Measurements from ENCODE around the gene IHH. TPM values are rescaled to one million over a fixed set of nuclear protein-coding genes. Genes with fewer than 3 reads are reported as not detected.
A peak's percentile ranks its signal among the peaks of the same experiment; 100 is the strongest.

Gene IHH
- total RNA-seq, 2 donors from 2014 or later, result 0.28 to 0.29 TPM

DNA sequence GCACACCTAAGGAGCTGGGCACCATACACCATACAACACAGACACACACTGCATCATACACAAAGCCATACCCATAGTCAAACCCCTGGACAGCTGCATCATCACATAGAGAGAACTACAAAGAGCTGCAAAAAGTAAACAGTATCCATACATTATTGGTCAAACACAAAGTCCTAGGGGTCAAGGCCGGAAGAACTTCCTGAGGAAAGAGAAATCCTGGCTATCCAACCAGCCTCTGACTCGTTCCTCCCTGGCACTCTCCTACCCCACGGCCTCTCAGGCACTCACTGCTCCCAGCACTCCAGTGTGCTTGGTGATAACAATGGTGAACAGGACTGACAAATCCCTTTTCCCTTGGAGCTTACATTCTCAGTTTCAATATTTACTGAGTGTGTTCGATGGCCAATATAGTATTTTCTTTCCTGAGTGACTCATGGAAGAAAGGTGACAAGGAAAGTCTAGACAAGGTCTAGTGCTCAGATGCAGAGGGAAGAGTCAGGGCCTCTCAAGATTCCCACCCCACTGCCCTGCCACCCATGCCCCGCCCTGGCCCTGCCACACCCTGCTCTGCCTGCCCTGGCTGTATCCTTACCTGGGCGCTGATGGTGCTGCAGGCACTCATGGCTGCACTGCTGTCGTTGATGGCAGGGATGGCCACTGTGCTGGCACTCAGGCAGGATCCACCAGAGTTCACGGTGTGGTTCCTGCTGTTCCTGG, 22.8 kb downstream of the IHH start:
- no peak overlapping the region for H3K4me3 Mint-ChIP-seq
- peaks cover 6% of the 10 kb centered on the region for H3K4me1 Mint-ChIP-seq
- no peaks in the 10 kb centered on the region for H3K9me3 Mint-ChIP-seq
- H3K27ac Mint-ChIP-seq, result no peak overlapping the region
- ATAC-seq (replicated peaks), result no peak
- H3K36me3 Mint-ChIP-seq (ENCODE audit: low read depth), result no peaks in the 10 kb centered on the region
- H3K27me3 Mint-ChIP-seq, result peaks cover 56% of the 10 kb centered on the region

DNA sequence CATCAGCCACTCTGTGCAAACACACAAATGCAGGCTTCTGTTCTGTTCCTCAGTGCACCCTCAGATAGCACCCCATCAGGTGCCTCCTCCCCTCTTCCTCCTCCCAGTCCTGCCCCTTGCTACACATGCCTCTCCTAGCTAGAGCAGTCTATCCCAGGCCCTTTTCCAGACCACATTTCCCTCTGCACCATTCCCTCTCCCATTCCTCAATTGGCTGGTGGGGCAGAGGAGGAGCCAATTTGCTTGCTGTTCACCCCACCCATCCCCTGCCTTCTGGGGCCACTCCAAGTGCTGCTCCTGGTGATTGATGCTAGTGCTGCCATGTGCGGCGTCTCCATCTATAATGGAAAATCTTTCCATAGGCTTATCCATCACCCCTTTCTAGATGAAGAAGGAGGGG, 24.8 kb downstream of the IHH start:
- Mint-ChIP-seq H3K36me3 (ENCODE audit: low read depth) (no peaks in the 10 kb centered on the region), H3K27me3 (peaks cover 44% of the 10 kb centered on the region), H3K9me3 (no peaks in the 10 kb centered on the region), H3K27ac (no peak overlapping the region), H3K4me3 (no peak overlapping the region), H3K4me1 (no peaks in the 10 kb centered on the region)
- no peak for ATAC-seq (replicated peaks)

DNA sequence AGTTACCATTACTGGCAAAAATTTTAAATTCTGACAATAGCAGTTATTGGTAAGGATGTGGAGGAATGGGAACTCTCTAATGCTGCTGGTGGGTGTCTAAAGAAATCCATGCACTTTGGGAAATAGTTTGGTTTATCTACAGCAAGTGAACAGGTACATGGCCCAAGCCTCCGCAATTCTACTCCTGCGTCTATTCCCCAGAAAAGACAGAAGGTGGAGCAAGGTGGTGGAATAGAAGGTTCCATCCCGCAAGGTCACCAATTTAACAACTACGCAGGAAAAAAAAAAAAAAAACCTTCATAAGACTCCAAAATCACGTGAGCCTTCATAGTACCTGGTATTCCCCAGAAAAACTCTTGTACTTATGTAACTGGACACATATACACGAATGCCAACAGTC, 25.9 kb downstream of the IHH start:
- Mint-ChIP-seq H3K27ac (no peak overlapping the region), H3K9me3 (no peaks in the 10 kb centered on the region), H3K27me3 (peaks cover 37% of the 10 kb centered on the region), H3K4me1 (no peaks in the 10 kb centered on the region), H3K36me3 (ENCODE audit: low read depth) (no peaks in the 10 kb centered on the region), H3K4me3 (no peak overlapping the region)
- no peak for ATAC-seq (replicated peaks)

DNA sequence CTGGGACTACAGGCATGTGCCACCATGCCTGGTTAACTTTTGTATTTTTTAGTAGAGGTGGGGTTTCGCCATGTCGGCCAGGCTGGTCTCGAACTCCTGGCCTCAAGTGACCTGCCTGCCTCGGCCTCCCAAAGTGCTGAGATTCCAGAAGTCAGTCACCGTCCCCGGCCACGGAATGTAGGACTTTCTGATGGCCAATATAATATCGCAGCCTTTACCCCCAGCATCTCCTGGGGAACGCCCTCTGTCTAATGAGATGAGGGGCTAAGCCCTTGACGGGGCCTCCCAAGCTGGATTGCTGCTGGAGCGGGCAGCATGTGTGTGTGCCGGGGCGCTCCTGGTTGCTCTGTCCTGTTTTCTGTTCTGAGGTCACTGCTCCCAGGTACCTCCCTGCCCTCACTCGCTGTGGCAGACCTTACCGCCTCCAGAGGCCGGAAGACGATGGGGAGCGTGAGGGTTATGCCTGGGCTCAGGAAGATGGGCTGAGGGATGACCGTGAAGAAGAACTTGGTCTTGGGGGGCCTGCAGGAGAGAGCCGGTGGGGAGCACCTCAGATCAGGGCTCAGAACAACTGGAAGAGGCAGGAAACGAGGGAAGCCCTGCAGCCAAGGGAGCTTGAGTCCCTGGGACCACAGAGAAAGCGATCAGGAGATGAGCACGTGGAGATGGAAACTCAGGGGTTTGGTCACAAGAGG, 28.5 kb downstream of the IHH start:
- ATAC-seq (replicated peaks), result no peak
- Mint-ChIP-seq H3K4me3 (no peak overlapping the region), H3K36me3 (ENCODE audit: low read depth) (no peaks in the 10 kb centered on the region), H3K27ac (no peak overlapping the region), H3K4me1 (no peaks in the 10 kb centered on the region), H3K9me3 (no peaks in the 10 kb centered on the region), H3K27me3 (peaks cover 25% of the 10 kb centered on the region)

DNA sequence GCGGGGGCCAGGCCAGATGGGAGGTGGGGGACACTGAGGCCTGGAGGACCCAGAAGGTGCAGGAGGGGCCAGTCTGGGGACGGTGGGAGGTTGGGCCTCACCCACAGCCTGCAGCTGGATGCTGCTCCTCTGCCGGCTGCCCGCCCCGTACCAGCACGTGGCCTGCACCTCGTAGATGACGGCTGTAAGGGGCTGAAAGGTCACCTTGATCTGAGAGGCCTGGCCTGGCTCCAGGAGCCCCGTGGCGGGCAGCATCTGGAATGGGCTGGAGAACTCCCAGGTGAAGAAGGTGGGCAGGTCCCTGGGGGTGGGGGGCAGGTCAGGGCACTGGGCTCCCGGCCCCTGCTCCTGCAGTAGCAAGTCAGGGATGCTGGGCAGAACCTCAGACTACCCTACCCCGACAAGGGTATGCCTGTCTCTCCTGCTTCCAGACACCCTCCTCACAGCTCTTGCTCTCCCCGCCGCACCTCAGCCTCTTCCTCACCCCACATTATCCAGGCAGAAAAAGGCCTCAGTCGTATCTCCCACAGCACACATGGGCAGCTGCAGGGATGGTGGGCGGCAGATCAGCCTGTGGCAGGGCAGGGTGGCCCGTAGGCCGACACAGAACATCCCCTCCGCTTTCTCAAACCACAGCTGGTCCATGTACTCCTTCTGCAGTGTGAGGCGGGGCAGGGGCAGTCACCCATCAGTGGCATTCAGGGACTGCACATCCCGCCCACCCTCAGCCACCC, 29.5 kb downstream of the IHH start:
- peaks cover 21% of the 10 kb centered on the region for H3K27me3 Mint-ChIP-seq
- H3K27ac Mint-ChIP-seq, result no peak overlapping the region
- no peaks in the 10 kb centered on the region for H3K4me1 Mint-ChIP-seq
- no peaks in the 10 kb centered on the region for H3K9me3 Mint-ChIP-seq
- ATAC-seq (replicated peaks), result no peak
- H3K4me3 Mint-ChIP-seq, result no peak overlapping the region
- no peaks in the 10 kb centered on the region for H3K36me3 Mint-ChIP-seq (ENCODE audit: low read depth)

DNA sequence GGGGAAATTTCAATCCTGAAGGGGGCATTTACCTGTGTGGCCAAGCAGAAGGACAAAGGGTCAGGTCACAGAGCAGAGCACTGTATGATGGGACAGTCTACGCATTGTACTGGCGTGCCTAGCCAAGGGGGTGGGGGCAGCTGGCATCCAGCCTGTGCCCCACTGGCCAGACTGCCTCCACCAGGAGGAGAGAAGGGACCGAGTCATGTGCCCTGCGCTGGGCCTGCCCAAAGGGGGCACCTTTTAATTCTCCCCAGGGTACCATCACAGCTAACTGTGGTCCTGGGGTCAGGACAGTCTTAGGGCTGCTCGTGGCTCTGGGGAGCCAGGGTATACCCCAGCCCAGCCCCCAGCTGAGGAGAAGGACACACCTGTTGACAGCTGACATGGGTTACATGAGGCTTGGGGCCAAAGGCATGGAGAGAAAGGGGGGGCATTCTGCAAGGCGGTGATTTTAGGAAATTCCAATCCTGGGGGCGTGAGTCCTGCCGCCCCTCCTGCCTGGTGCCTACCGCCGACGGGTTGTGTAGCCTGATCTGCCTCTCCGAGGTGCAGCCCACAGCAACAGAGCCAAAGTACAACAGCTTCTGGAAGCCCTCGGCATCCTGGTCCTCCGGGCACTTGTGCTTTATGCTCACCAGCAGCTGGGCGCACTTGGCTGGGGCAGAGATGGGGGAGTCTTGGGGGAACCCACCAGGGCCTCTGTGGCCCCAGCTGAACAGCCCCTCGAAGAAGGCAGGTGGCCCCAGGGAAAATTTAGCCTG, 30.4 kb downstream of the IHH start:
- Mint-ChIP-seq H3K27ac (no peak overlapping the region), H3K36me3 (ENCODE audit: low read depth) (no peaks in the 10 kb centered on the region), H3K4me1 (no peaks in the 10 kb centered on the region), H3K4me3 (no peak overlapping the region), H3K27me3 (peaks cover 16% of the 10 kb centered on the region), H3K9me3 (no peaks in the 10 kb centered on the region)
- no peak for ATAC-seq (replicated peaks)

DNA sequence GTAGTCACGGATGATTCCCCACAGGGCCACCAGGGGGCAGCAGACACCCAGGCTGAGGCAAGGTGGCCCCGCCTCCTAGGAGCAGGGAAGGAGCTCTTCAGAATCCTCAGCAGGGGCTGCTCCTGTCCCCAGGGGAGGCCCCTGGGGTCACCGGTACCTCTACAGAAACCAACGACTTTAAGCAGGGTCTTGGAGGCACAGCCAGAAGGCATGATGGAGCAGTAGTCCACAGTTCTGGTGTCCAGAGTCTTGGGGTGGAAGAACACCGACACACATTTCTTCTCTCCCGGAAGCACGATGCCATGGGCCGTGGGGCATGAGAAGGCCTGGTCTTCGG, 30.9 kb downstream of the IHH start:
- H3K4me3 Mint-ChIP-seq, result no peak overlapping the region
- no peaks in the 10 kb centered on the region for H3K9me3 Mint-ChIP-seq
- H3K27ac Mint-ChIP-seq, result no peak overlapping the region
- no peaks in the 10 kb centered on the region for H3K36me3 Mint-ChIP-seq (ENCODE audit: low read depth)
- H3K4me1 Mint-ChIP-seq, result no peaks in the 10 kb centered on the region
- H3K27me3 Mint-ChIP-seq, result peaks cover 16% of the 10 kb centered on the region
- peak; percentile 88 for ATAC-seq (replicated peaks)

DNA sequence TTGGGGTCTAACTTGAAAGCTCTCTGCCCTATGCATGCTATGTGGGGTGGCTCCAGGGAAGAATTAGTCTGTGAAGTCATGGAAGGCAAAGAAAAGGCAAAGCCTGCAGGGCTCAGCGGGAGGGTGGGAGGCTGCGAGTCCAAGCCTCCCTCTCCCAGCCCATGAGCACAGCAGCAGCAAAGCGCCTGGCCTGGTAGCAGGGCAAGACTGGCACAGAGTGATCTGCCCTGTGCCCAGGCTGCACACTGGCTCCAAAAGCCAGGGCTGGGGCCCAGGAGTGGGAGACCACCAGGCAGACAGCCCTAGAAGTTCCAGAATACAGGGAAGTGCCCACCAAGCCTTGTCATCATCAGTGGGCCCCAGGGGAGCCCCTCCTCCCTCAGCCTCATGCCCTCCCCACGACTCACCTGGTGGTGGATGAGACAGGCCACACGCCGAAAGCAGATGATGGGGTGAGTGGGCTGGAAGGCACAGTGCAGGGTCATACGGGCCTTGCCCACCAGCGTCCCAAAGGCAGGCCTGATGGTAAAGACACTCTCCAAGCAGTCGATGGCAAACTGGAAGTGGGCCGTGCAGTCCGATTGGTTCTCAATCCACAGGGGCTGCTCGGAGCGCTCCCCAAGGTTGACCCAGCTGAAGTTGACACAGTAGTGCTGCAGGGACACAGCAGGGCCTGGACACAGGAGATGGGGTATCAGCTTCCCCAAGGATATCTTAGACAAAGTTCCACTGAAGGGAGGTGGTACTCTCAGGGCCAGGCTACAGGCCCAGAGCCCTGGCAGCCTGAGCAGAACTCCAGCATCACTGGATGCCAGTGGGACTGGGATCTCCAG, 31.5 kb downstream of the IHH start:
- Mint-ChIP-seq H3K27ac (no peak overlapping the region), H3K4me3 (no peak overlapping the region), H3K36me3 (ENCODE audit: low read depth) (no peaks in the 10 kb centered on the region), H3K27me3 (peaks cover 13% of the 10 kb centered on the region), H3K9me3 (no peaks in the 10 kb centered on the region), H3K4me1 (no peaks in the 10 kb centered on the region)
- peak; percentile 25 for ATAC-seq (replicated peaks)

DNA sequence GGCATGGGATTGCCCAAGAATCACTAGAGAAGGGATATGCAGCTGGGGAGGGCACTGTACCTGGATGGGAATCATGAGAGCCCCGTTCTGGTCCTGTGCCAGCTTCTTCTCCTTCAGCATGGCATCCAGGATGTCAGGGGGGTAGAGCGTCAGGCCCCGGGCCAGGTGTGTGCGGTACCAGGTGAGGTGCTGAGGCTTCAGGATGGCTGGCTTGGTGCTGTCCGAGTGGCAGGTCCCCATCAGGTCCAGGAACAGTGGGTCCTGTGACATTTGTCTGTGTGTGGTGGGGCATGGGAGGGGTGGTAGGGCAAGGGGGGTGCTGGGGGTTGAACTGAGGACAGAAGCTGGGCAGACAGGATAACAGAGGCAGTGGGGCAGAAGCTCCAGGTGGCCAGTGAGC, 32.6 kb downstream of the IHH start:
- peaks cover 10% of the 10 kb centered on the region for H3K27me3 Mint-ChIP-seq
- H3K4me3 Mint-ChIP-seq, result no peak overlapping the region
- H3K36me3 Mint-ChIP-seq (ENCODE audit: low read depth), result no peaks in the 10 kb centered on the region
- no peaks in the 10 kb centered on the region for H3K9me3 Mint-ChIP-seq
- H3K27ac Mint-ChIP-seq, result no peak overlapping the region
- no peaks in the 10 kb centered on the region for H3K4me1 Mint-ChIP-seq
- no peak for ATAC-seq (replicated peaks)

DNA sequence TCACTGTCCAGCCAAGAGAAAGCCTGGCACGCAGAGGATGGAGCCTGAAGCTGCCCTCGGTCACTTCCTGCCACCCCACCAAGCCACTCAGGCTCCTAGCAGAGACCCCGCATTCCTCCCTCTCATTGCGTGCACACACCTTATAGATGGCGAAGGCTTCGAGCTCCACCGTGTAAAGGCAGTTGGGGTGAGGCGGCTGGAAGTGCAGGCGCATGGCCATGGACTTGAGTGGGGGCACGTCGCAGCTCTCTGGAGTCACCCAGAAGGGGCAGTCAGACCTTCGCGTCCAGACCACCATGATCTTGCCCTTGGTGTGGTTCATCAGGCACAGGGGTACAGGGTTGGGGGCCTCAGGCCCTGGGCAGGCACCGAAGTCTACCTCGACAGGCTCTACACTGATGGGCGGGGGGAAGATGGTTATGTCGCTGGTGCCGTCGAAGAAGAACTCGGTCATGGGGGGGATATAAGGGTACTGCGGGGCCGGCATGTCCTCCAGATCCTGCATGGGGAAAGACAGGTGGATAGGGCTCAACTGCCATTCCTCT, 33.1 kb downstream of the IHH start:
- Mint-ChIP-seq H3K27me3 (peaks cover 7% of the 10 kb centered on the region), H3K9me3 (no peaks in the 10 kb centered on the region), H3K4me3 (no peak overlapping the region), H3K4me1 (no peaks in the 10 kb centered on the region), H3K27ac (no peak overlapping the region), H3K36me3 (ENCODE audit: low read depth) (no peaks in the 10 kb centered on the region)
- ATAC-seq (replicated peaks), result no peak

DNA sequence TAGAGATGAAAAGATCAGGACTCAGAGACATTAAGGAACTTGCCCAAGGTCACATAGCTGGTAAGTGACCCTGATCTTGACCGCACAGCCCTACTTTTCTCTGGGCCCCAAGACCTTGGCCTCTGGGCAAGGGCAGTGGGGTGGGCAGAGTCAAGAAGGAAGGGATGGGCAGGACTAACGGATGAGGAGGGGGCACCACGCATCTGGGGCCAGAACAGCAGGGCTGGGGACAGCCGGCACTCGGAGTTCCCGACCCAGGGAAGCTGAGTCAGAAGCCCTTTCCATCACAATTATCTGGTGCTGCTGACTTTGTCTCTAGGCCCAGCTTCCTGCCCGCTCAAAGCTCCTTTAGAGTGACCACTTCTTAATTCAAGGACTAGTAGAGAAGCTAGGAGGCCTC, 33.8 kb downstream of the IHH start:
- no peak overlapping the region for H3K27ac Mint-ChIP-seq
- no peaks in the 10 kb centered on the region for H3K36me3 Mint-ChIP-seq (ENCODE audit: low read depth)
- no peak overlapping the region for H3K4me3 Mint-ChIP-seq

DNA sequence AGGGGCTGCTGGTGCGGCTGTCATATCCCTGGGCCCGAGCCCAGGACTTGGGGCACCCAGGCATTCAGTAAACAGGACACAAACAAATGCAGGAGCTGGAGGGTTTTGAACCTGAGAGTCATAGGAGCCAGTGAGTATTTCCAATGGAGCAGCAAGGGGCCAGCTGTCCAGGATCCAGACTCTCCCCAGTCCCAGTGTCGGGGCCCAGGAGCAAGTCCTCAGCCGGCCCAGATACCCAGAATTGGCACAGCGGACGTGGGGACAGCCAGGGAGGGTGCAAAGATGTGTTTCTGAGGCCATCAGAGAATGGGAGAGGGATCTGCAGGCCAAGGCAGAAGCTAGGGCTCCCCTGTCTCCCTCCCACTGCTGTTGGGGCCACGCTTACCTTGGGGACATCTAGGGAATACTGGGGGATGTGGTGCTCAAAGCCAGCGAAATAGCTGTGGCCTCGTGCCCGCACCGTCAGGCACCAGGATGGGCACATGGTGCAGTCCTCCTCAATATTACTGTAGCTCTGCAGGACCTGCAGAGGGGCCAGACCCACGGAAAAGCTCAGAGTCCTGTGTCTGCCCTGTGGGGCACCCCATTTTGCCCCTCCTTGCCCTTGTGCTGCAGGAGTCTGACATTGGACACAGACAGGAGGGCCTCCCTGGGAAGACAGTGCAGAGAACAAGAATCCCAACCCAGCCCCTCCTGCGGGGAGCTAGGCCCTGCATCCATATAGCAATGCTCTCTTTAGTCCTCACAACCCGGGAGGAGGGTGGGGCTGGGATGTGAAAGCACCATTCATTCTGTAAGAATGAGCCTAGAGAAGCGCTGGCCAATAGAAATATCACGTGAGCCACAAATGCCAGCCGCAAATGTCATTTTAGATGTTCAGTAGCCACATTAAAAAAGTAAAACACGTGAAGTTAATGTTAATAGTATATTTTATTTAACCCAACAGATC, 34.8 kb downstream of the IHH start:
- H3K9me3 Mint-ChIP-seq, result no peaks in the 10 kb centered on the region

More for the DNA sequence above, 33.8 kb downstream of the IHH start:
- ATAC-seq (replicated peaks), result no peak
- H3K4me1 Mint-ChIP-seq, result no peaks in the 10 kb centered on the region
- H3K27me3 Mint-ChIP-seq, result peaks cover 3% of the 10 kb centered on the region
- H3K9me3 Mint-ChIP-seq, result no peaks in the 10 kb centered on the region

DNA sequence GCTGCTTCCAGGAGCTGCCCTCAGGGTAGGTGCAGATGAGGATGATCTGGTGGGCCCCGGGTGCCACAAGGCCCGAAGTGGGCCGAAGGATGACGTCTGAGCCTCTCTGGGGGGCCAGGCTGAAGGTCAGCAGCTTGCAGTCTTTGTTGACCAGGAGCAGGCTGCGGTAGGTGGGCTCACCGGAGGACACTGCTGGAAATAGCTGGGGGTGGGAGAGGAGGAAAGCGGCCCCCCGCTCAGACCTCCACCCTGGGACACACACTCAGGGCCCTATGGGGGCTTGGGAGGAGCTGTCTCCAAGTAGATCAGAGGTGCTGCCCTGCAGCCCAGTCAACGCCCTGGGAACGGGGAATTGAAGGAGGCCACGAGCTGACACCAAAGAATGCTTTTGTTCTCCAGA, 36.7 kb downstream of the IHH start:
- Mint-ChIP-seq H3K36me3 (ENCODE audit: low read depth) (no peaks in the 10 kb centered on the region), H3K27ac (no peak overlapping the region), H3K4me3 (no peak overlapping the region), H3K4me1 (no peaks in the 10 kb centered on the region), H3K9me3 (no peaks in the 10 kb centered on the region), H3K27me3 (no peaks in the 10 kb centered on the region)
- no peak for ATAC-seq (replicated peaks)

More for the DNA sequence above, 34.8 kb downstream of the IHH start:
- H3K36me3 Mint-ChIP-seq (ENCODE audit: low read depth), result no peaks in the 10 kb centered on the region
- no peaks in the 10 kb centered on the region for H3K4me1 Mint-ChIP-seq
- peaks cover 3% of the 10 kb centered on the region for H3K27me3 Mint-ChIP-seq
- no peak overlapping the region for H3K27ac Mint-ChIP-seq
- no peak overlapping the region for H3K4me3 Mint-ChIP-seq
- no peak for ATAC-seq (replicated peaks)
